22Rv1 (cell line): ENCODE measurements around the gene COX6A2.
"Not testable (repeated sequence)": the region's sequence is repeated elsewhere in the genome, so short reads cannot be mapped to it uniquely, and the experiment has no call there.

Experiments
- CTCF ChIP-seq: fragments of 450-650 bp; IDR thresholded peaks from 2 replicates; pipeline ENCODE4 v1.5.1; 2017; ENCODE audit warnings: mild to moderate bottlenecking
- ZFX ChIP-seq: fragments of 450-650 bp; IDR thresholded peaks from 2 replicates; pipeline ENCODE4 v1.6.1; 2017; ENCODE audit warnings: antibody characterized with exemption, borderline replicate concordance

GRCh38 chr16:31417036-31417435 lies 11.1 kb downstream of the COX6A2 start:
- TF ChIP-seq CTCF, ZFX: not testable (repeated sequence)
